ENCODE data around the gene SURF4.

Gene SURF4

GRCh38 chr9:133375724-133376654 is at the start of gene SURF4, which contains the start of gene STKLD1:
Gene SURF4 (minus strand): TSS chr9:133376060. CDS start chr9:133375969, 91 bp downstream.
Gene STKLD1 (plus strand): TSS chr9:133376366. CDS start chr9:133376474, 108 bp downstream.
- DNase-seq, result peak; percentile 99

GRCh38 chr9:133425049-133425632 is 49.3 kb upstream of the SURF4 start:
- DNase-seq, result no peak

- no peak for DNase-seq
Observed at GRCh38 chr9:133424187-133424586, 48.3 kb upstream of the SURF4 start.

GRCh38 chr9:133423216-133423615 is 47.4 kb upstream of the SURF4 start:
- DNase-seq, result no peak

- DNase-seq, result peak; percentile 69
Observed at GRCh38 chr9:133421615-133422542, 46.0 kb upstream of the SURF4 start, which contains the start of gene ADAMTS13. Gene ADAMTS13 (plus strand): TSS chr9:133422367. CDS start chr9:133422444, 77 bp downstream.

- no peak for DNase-seq
Observed at GRCh38 chr9:133420392-133420827, 44.5 kb upstream of the SURF4 start.

GRCh38 chr9:133419005-133419404 is 43.1 kb upstream of the SURF4 start:
- no peak for DNase-seq

GRCh38 chr9:133417541-133418461 is 41.9 kb upstream of the SURF4 start, which contains the start of gene REXO4:
Gene REXO4 (minus strand): TSS chr9:133418010. CDS start chr9:133417844, 166 bp downstream.
- peak; percentile 96 for DNase-seq

GRCh38 chr9:133415170-133415569 is 39.3 kb upstream of the SURF4 start:
- DNase-seq, result no peak

GRCh38 chr9:133408042-133408441 is 32.2 kb upstream of the SURF4 start:
- no peak for DNase-seq

- DNase-seq, result peak; percentile 90
Observed at GRCh38 chr9:133406480-133407307, 30.8 kb upstream of the SURF4 start.

- DNase-seq, result no peak
Observed at GRCh38 chr9:133405508-133406438, 29.9 kb upstream of the SURF4 start.

- DNase-seq, result no peak
Observed at GRCh38 chr9:133404454-133405002, 28.7 kb upstream of the SURF4 start.

GRCh38 chr9:133403766-133404453 is 28.1 kb upstream of the SURF4 start:
- DNase-seq, result peak; percentile 80

GRCh38 chr9:133402689-133403088 is 26.8 kb upstream of the SURF4 start:
- no peak for DNase-seq

GRCh38 chr9:133401588-133401987 is 25.7 kb upstream of the SURF4 start:
- no peak for DNase-seq

GRCh38 chr9:133400292-133400691 is 24.4 kb upstream of the SURF4 start:
- DNase-seq, result no peak

GRCh38 chr9:133397895-133398294 is 22.0 kb upstream of the SURF4 start:
- no peak for DNase-seq

All from activated CD8-positive, alpha-beta memory T cell treated with anti-CD3 and anti-CD28 coated beads for 24 hours (primary cell).